ENCODE data around the gene B4GAT1. TPM values are rescaled to one million over a fixed set of nuclear protein-coding genes. Genes with fewer than 3 reads are reported as not detected.

Gene B4GAT1
- total RNA-seq, 3 donors from 2014 or later: 6.4 to 10.3 (median 8.0) TPM

Other genes starting within 250 kb of the B4GAT1 start
- gene KLC2, start 89.9 kb downstream of the B4GAT1 start, total RNA-seq: 10 to 100 TPM; 86.3 to 92.2 (median 89.2) TPM
- 100 to 1,000 TPM; 118 to 125 (median 120) TPM for gene RAB1B, start 79.0 kb downstream of the B4GAT1 start, total RNA-seq
- gene CNIH2, start 69.5 kb downstream of the B4GAT1 start, total RNA-seq: 1 to 10 TPM; 1.4 to 1.8 (median 1.7) TPM
- 100 to 1,000 TPM; 154 to 170 (median 159) TPM for gene YIF1A, start 58.5 kb downstream of the B4GAT1 start, total RNA-seq
- gene TMEM151A, start 55.7 kb downstream of the B4GAT1 start, total RNA-seq: under 1 TPM in 1 of 3 donors, not detected in 2; 0.11 TPM
- gene CD248, start 30.6 kb downstream of the B4GAT1 start, total RNA-seq: 1 to 10 TPM in 1 of 3 donors, under 1 TPM in 2; 0.65 to 1.5 (median 0.82) TPM
- gene RIN1, start 11.2 kb downstream of the B4GAT1 start, total RNA-seq: 1 to 10 TPM; 1.4 to 2.2 (median 1.7) TPM
- 100 to 1,000 TPM in 1 of 3 donors, 10 to 100 TPM in 2; 91.1 to 105 (median 94.9) TPM for gene BRMS1, start 2.5 kb downstream of the B4GAT1 start, total RNA-seq
- gene SLC29A2, start 24.1 kb upstream of the B4GAT1 start, total RNA-seq: 10 to 100 TPM; 10.5 to 15.7 (median 11.4) TPM
- gene NPAS4, start 73.4 kb upstream of the B4GAT1 start, total RNA-seq: not detected
- 100 to 1,000 TPM; 124 to 141 (median 129) TPM for gene MRPL11, start 91.2 kb upstream of the B4GAT1 start, total RNA-seq
- 1 to 10 TPM; 4.9 to 8.5 (median 7.8) TPM for gene PELI3, start 119.3 kb upstream of the B4GAT1 start, total RNA-seq
- gene DPP3, start 132.8 kb upstream of the B4GAT1 start, total RNA-seq: 100 to 1,000 TPM; 123 to 142 (median 132) TPM
- 10 to 100 TPM; 13.1 to 13.8 (median 13.6) TPM for gene BBS1, start 163.0 kb upstream of the B4GAT1 start, total RNA-seq
- gene ZDHHC24, start 198.4 kb upstream of the B4GAT1 start, total RNA-seq: 1 to 10 TPM; 6.3 to 7.3 (median 6.4) TPM
- under 1 TPM in 2 of 3 donors, not detected in 1; 0.08 to 0.18 TPM for gene ACTN3, start 199.3 kb upstream of the B4GAT1 start, total RNA-seq
- under 1 TPM; 0.33 to 0.89 (median 0.63) TPM for gene CTSF, start 221.0 kb upstream of the B4GAT1 start, total RNA-seq
- under 1 TPM; 0.08 to 0.16 (median 0.13) TPM for gene CCDC87, start 245.4 kb upstream of the B4GAT1 start, total RNA-seq
- gene CCS, start 245.6 kb upstream of the B4GAT1 start, total RNA-seq: 10 to 100 TPM; 24.5 to 25.3 (median 25.1) TPM